HG02588 (cell line): ENCODE measurements around the gene DHRS4.
"Not testable (repeated sequence)": the region's sequence is repeated elsewhere in the genome, so short reads cannot be mapped to it uniquely, and the experiment has no call there.

Experiments
- ATAC-seq: cut with Tn5 transposase; IDR thresholded peaks from one replicate; pipeline ENCODE4 v1.9.1; 2021; ENCODE audit warnings: mild to moderate bottlenecking, moderate library complexity; ENCODE audit not compliant: unreplicated experiment

DHRS4 gene

DNA sequence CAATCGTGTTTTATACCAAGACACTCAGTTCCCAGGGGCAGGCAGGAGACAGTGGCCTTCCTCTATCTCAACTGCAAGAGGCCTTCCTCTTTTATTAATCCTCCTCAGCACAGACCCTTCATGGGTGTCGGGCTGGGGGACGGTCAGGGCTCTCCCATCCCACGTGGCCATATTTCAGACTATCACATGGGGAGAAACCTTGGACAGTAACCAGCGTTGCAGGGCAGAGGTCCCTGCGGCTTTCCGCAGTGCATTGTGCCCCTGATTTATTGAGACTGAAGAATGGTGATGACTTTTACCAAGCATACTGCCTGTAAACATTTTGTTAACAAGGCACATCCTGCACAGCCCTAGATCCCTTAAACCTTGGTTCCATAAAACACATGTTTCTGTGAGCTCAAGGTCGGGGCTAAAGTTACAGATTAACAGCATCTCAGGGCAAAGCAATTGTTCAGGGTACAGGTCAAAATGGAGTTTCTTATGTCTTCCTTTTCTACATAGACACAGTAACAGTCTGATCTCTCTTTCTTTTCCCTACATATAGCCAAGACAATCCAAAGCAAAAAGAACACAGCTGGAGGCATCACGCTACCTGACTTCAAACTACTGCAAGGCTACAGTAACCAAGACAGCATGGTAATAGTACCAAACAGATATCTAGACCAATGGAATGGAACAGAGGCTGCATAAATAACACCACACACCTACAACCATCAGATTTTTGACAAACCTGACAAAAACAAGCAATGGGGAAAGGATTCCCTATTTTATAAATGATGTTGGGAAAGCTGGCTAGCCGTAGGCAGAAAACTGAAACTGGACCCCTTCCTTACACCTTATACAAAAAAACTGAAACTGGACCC lies 28.6 kb downstream of the DHRS4 start:
- ATAC-seq: not testable (repeated sequence)

DNA sequence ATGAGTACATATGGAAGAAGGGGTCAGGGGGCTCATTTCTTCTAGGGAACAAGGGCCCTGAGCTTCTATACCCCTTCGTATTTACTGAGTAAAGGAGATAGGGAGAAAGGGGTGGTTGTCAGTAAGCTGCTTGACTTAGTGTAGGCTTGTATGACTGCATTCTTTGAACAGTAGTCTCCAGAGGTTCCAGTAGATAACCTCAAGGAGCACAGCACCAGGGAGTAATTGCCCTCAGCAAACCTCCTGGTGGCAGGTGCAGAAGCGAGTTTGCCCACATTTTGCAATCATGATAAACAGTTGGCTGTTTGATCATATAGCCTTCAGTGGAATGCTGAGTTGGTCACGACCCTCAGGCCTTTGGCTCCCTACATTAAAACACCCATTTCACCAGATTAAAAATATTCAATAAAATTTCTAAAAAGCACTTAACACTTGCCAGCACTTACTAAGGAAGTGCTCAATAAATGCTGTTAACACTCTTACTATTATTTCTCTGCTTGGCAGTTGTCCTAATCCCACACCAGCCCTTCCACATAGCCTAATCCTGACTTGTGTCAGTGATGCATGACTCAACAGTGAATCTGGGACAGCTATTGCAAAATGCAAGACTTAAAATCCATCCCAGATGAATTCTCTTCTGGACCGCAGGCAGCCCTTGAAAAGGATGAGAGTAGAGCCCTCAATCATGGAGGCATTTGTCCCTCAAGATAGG lies 31.5 kb downstream of the DHRS4 start:
- no peak for ATAC-seq

DNA sequence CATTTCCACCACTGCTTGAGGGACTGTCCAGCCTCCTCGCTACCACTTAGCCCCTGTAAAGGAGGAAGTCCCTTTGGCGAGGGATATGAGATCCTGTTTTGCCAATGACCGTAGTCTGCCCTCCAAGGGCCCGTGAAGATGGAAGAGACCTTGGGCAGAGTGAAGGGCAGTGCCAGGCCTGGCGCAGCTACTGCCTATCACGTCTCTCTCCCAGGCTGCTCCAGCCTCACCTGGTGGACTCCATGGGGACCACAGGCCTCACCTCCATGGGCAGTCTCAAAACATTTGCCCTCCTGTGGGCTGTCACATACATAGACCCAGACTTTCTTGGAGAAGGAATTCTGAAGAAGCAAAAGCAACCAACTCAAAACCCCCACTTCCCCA lies 34.6 kb downstream of the DHRS4 start:
- ATAC-seq: not testable (repeated sequence)

- ATAC-seq: peak; percentile 94
These were observed 35.2 kb downstream of the DHRS4 start, which contains the start of gene DHRS4L2 for GRCh38 chr14:23988607-23989363. Gene DHRS4L2, plus strand, starts transcription at chr14:23988929. Its CDS starts 19 bp downstream, at chr14:23988948.

- not testable (repeated sequence) for ATAC-seq
These were observed 36.3 kb downstream of the DHRS4 start for GRCh38 chr14:23989734-23990445.

DNA sequence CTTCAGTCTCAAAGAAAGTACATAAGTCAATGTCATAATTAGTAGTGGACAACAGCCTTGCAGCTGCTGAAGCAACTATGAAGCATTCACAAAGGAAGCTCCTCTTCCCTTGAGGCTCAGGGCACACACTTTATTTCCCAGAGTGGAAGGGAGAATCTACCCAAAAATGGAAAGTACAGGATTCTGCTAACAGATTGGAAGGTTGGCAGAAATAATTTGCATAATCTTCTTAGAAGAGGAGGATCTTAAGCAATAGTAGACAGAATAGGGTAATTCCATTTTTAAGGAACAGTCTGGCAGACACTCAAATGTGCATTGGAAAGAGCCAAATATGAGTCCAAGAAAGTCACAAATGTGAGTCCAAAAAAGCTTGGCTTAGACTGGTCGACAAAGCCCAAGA lies 37.4 kb downstream of the DHRS4 start:
- ATAC-seq: not testable (repeated sequence)

- not testable (repeated sequence) for ATAC-seq
These were observed 39.5 kb downstream of the DHRS4 start for GRCh38 chr14:23993042-23993441.

DNA sequence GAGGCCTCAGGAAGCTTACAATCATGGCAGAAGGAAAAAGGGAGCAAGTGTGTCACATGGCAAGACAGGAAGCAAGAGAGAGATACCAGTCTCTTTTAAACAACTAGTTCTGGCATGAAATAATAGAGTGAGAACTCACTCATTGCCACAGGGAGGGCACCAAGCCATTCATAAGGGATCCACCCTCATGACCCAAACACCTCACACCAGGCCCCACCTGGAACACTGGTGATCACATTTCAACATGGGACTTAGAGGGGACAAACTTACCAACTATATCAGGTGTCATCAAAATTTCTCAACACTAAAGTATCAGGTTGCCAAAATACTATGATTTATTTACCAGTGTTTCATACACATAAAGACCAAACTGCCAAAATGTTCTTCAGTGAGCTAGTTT lies 42.4 kb downstream of the DHRS4 start:
- not testable (repeated sequence) for ATAC-seq

DNA sequence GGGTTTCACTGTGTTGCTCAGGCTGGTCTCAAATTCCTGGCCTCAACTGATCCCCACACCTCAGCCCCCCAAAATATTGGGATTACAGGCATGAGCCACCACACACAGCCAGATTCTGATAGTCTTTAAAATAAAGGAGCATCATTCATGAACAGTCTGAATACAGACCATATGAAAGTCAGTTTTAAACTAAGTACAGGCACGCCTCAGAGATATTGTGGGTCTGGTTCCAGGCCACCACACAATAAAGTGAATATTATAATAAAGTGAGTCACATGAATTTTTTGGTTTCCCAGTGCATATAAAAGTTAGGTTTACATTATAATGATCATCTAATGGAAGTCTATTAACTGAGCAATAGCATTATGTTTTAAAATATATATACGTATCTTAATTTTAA lies 43.3 kb downstream of the DHRS4 start:
- ATAC-seq: not testable (repeated sequence)

DNA sequence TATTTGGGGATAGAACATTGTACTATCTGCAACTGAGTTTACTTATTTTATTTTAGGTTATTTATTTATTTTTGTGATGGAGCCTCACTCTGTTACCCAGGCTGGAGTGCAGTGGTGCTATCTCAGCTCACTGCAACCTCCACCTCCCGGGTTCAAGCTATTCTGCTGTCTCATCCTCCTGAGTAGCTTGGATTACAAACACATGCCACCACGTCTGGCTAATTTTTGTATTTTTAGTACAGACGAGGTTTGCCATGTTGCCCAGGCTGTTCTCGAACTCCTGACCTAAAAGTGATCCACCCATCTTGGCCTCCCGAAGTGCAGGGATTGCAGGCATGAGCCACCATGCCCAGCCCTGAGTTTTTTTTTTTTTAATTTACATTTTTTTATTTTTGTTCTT lies 46.1 kb downstream of the DHRS4 start:
- not testable (repeated sequence) for ATAC-seq

- ATAC-seq: not testable (repeated sequence)
These were observed 47.5 kb downstream of the DHRS4 start for GRCh38 chr14:24001078-24001477.

DNA sequence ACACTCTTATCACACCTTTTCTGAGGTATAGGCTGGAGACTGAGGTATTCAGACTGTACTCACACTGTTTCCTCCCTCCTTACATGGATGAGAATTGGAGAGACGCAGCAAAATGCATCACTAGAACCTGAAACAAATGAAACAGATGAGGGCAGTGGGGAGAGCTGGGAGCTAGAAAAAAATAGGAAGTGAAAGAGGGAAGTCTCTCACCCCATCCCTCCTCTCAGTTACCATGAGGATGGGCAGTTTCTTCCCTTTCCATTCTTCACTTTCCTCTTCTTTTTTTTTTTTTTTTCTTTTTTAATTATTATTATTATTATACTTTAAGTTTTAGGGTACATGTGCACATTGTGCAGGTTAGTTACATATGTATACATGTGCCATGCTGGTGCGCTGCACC lies 48.1 kb downstream of the DHRS4 start:
- not testable (repeated sequence) for ATAC-seq

GRCh38 chr14:24006471-24006816 lies 52.9 kb downstream of the DHRS4 start:
- peak; percentile 48 for ATAC-seq

- ATAC-seq: peak; percentile 77
These were observed 53.5 kb downstream of the DHRS4 start for GRCh38 chr14:24006817-24007652.

- ATAC-seq: no peak
These were observed 57.5 kb downstream of the DHRS4 start for GRCh38 chr14:24011051-24011450.

GRCh38 chr14:24012726-24013273 lies 59.2 kb downstream of the DHRS4 start:
- not testable (repeated sequence) for ATAC-seq

GRCh38 chr14:24013654-24014514 lies 60.3 kb downstream of the DHRS4 start:
- no peak for ATAC-seq

DNA sequence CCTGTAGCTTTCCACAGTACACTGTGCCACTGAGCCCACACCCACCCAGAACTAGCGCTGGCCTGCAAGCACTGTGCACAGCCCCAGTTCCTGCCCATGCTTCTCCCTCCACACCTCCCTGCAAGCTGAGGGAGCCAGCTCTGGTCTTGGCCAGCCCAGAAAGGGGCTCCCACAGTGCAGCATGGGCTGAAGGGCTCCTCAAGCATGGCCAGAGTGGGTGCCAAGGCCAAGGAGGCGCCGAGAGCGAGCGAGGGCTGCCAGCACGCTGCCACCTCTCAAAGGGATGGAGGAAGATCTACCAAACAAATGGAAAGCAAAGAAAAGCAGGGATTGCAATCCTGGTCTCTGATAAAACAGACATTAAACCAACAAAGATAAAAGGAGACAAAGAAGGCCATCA lies 62.2 kb downstream of the DHRS4 start:
- not testable (repeated sequence) for ATAC-seq
